CD4-positive, alpha-beta T cell (primary cell): ENCODE results near the gene CKMT2. TPM values are rescaled to one million over a fixed set of nuclear protein-coding genes. Genes with fewer than 3 reads are reported as not detected.

Source experiments
- ATAC-seq: fragments of 200-7000 bp; cut with Tn5 transposase; one replicate; pipeline ENCODE4 v1.10.0; 2022; ENCODE audit warnings: mild to moderate bottlenecking; ENCODE audit not compliant: poor library complexity
- CTCF ChIA-PET: fragments of 350-600 bp; sonication (Branson Sonifier 250); formaldehyde crosslinking; loops from one replicate; lab custom pipeline; 2021; ENCODE audit warnings: antibody characterized with exemption, inconsistent platforms; lab: Charles Lee
- POLR2A ChIA-PET: fragments of 350-600 bp; sonication (Branson Sonifier 250); formaldehyde crosslinking; loops from one replicate; lab custom pipeline; 2021; ENCODE audit warnings: antibody characterized with exemption, inconsistent platforms; lab: Charles Lee
- DNase-seq, 14 experiments: peaks; one replicate each; pipeline ENCODE4 v3.0.0-alpha.2; 2013 to 2020; ENCODE audit warnings: mixed read lengths in 2 of 14
- H3K27ac ChIP-seq, 2 donors: one replicate each; pipeline versions ENCODE4 v1.5.1 to v1.7.0; 2013; ENCODE audit warnings: low read length in 2 of 2, low read depth in 1 of 2, mild to moderate bottlenecking in 1 of 2
- H3K27me3 ChIP-seq, 2 experiments: 1 replicate in 1 of 2; 2 replicates in 1 of 2; pipeline versions ENCODE4 v1.6.1 to v1.7.0; 2013; ENCODE audit warnings: low read length in 2 of 2, control low read depth in 1 of 2, mild to moderate bottlenecking in 1 of 2, moderate library complexity in 1 of 2; ENCODE audit not compliant: insufficient read depth in 2 of 2, control insufficient read depth in 1 of 2
- H3K36me3 ChIP-seq: one replicate; pipeline ENCODE4 v1.6.1; 2013; ENCODE audit warnings: low read length, control low read depth; ENCODE audit not compliant: insufficient read depth
- H3K4me1 ChIP-seq: one replicate; pipeline ENCODE4 v1.6.1; 2013; ENCODE audit warnings: low read length, control low read depth; ENCODE audit not compliant: insufficient read depth
- H3K4me3 ChIP-seq: one replicate; pipeline ENCODE4 v1.5.1; 2013; ENCODE audit warnings: mild to moderate bottlenecking, low read length, moderate library complexity
- H3K9me3 ChIP-seq, 2 experiments: 1 replicate in 1 of 2; 2 replicates in 1 of 2; pipeline versions ENCODE4 v1.6.1 to v1.7.0; 2013; ENCODE audit warnings: low read length in 2 of 2, mild to moderate bottlenecking in 2 of 2, control low read depth in 1 of 2, moderate library complexity in 1 of 2; ENCODE audit not compliant: control insufficient read depth in 1 of 2, insufficient read depth in 1 of 2
- H3K27ac Mint-ChIP-seq: one replicate; pipeline ENCODE4 v1.8.0; 2020; ENCODE audit warnings: mixed read lengths
- H3K27me3 Mint-ChIP-seq: one replicate; pipeline ENCODE4 v1.8.0; 2021; ENCODE audit warnings: mixed read lengths
- H3K36me3 Mint-ChIP-seq: one replicate; pipeline ENCODE4 v1.8.0; 2021; ENCODE audit warnings: low read depth, mixed read lengths
- H3K4me1 Mint-ChIP-seq: one replicate; pipeline ENCODE4 v1.8.0; 2021; ENCODE audit warnings: low read depth, mixed read lengths
- H3K4me3 Mint-ChIP-seq: one replicate; pipeline ENCODE4 v1.8.0; 2020; ENCODE audit warnings: mild to moderate bottlenecking, mixed read lengths
- H3K9me3 Mint-ChIP-seq: one replicate; pipeline ENCODE4 v1.8.0; 2020; ENCODE audit warnings: mixed read lengths
- intact Hi-C, 2 experiments: fragments of 100-400 bp; cut with DNase I in 1 of 2; cut with micrococcal nuclease in 1 of 2; formaldehyde crosslinking; loops; one replicate each; pipeline versions ENCODE4 v1.15.1 to v1.9.0; 2023 to 2025; cut with DNase I, micrococcal nuclease
- total RNA-seq, 174 experiments: library from RNA in 2 of 174; stranded (reverse) in 2 of 174; gene quantifications; one replicate each; pipeline ENCODE4 v1.2.3 and lab custom pipeline; 2021 to 2026
- TF ChIP-seq, protein P1 (sequence below): fragments of 200-600 bp; IDR thresholded peaks from one replicate; pipeline ENCODE4 v1.8.0; 2022; ENCODE audit warnings: antibody characterized with exemption, mild to moderate bottlenecking

CKMT2 gene
- total RNA-seq, 2 experiments from 2014 or later = 0.17 to 0.27 TPM

DNA sequence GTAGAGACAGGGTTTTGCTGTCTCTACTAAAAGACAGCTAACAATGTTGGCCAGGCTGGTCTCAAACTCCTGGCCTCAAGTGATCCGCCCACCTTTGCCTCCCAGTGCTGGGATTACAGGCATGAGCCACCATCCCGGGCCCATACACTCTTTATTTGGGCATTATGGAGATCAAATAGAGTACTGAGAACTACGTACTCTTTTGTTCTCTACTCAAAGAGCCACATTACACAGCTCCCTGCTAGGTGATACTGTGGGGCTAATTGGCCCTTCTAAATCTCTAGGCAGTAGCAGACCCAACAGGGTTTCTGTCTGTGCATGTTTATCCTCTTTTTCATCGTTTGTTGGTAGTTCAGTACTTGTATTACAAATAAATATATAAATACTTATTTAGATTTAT lies 16.1 kb downstream of the CKMT2 start:
- DNase-seq = no peak
- Mint-ChIP-seq H3K4me3 (no peak overlapping the region), H3K27me3 (no peaks in the 10 kb centered on the region), H3K4me1 (no peaks in the 10 kb centered on the region), H3K36me3 (peaks cover 10% of the 10 kb centered on the region), H3K27ac (no peak overlapping the region), H3K9me3 (no peaks in the 10 kb centered on the region)
- ATAC-seq = no peak
- Histone ChIP-seq H3K4me1 (no peaks in the 10 kb centered on the region), H3K4me3 (no peak overlapping the region), H3K36me3 (peaks cover 3% of the 10 kb centered on the region), H3K9me3 (no peaks in the 10 kb centered on the region), H3K27me3 (no peaks in the 10 kb centered on the region), H3K27ac (no peak overlapping the region)
- TF ChIP-seq, protein P1, sequence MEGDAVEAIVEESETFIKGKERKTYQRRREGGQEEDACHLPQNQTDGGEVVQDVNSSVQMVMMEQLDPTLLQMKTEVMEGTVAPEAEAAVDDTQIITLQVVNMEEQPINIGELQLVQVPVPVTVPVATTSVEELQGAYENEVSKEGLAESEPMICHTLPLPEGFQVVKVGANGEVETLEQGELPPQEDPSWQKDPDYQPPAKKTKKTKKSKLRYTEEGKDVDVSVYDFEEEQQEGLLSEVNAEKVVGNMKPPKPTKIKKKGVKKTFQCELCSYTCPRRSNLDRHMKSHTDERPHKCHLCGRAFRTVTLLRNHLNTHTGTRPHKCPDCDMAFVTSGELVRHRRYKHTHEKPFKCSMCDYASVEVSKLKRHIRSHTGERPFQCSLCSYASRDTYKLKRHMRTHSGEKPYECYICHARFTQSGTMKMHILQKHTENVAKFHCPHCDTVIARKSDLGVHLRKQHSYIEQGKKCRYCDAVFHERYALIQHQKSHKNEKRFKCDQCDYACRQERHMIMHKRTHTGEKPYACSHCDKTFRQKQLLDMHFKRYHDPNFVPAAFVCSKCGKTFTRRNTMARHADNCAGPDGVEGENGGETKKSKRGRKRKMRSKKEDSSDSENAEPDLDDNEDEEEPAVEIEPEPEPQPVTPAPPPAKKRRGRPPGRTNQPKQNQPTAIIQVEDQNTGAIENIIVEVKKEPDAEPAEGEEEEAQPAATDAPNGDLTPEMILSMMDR = no peak
- ChIA-PET POLR2A (no interaction called here), CTCF (no interaction called here)
- intact Hi-C loops = no loop called here

DNA sequence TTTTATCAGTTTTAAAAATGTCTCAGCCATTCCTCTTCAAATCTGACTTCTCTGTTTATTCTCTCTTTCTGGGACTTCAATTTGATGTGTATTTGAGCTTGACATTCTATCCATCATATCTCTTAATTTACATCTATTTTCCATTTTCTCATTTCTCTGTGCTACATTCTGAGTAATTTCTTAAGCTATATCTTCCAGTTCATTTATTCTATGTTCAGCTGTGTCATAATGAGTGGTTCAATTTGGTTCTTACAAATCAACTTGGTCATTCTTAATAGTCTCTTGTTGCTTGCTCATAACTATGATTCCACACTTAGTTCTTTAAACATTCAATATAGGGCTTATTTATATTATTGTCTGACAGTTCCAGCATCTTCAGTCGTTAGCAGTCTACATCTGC lies 16.9 kb downstream of the CKMT2 start:
- Histone ChIP-seq H3K4me3 (no peak overlapping the region), H3K27ac (no peak overlapping the region), H3K4me1 (no peaks in the 10 kb centered on the region), H3K9me3 (peaks cover 0 to 2% of the 10 kb centered on the region in 2 experiments), H3K27me3 (no peaks in the 10 kb centered on the region), H3K36me3 (peaks cover 3% of the 10 kb centered on the region)
- no peak overlapping the region for H3K27ac Mint-ChIP-seq
- TF ChIP-seq, protein P1 = no peak
- no peaks in the 10 kb centered on the region for H3K4me1 Mint-ChIP-seq
- peaks cover 10% of the 10 kb centered on the region for H3K36me3 Mint-ChIP-seq
- ChIA-PET POLR2A (no interaction called here), CTCF (no interaction called here)
- no peaks in the 10 kb centered on the region for H3K27me3 Mint-ChIP-seq
- intact Hi-C loops = no loop called here
- H3K4me3 Mint-ChIP-seq = no peak overlapping the region
- DNase-seq (no peak), ATAC-seq (no peak)
- no peaks in the 10 kb centered on the region for H3K9me3 Mint-ChIP-seq

DNA sequence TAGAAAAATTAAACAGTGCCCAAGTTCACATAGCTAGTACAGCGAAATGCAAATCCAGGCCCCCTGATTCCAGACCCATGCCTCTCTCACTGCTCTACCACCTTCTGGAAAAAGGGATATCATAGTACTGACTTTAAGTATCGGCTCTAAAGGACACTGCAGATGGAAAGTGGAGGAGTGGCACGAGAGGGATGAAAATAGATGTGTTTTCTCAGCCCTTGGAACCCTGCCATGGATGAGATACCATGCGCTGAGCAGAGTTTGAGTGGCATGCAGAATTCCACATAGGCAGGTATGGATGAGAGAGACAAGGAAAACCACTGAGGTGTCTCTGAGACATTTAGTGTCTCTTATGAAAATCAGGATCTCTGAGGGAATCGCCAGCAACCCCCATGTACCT lies 18.8 kb downstream of the CKMT2 start:
- ATAC-seq = no peak
- Mint-ChIP-seq H3K36me3 (peaks cover 14% of the 10 kb centered on the region), H3K4me1 (no peaks in the 10 kb centered on the region), H3K4me3 (no peak overlapping the region), H3K27ac (no peak overlapping the region), H3K27me3 (no peaks in the 10 kb centered on the region), H3K9me3 (no peaks in the 10 kb centered on the region)
- Histone ChIP-seq H3K36me3 (no peaks in the 10 kb centered on the region), H3K4me3 (no peak overlapping the region), H3K9me3 (peaks cover 0 to 3% of the 10 kb centered on the region in 2 experiments), H3K4me1 (no peaks in the 10 kb centered on the region), H3K27me3 (no peaks in the 10 kb centered on the region), H3K27ac (no peak overlapping the region)
- POLR2A ChIA-PET = no interaction called here
- intact Hi-C loops = no loop called here
- no peak for DNase-seq
- CTCF ChIA-PET = no interaction called here
- TF ChIP-seq, protein P1 = no peak
